ENCODE measurements around the gene CD44. TPM values are rescaled to one million over a fixed set of nuclear protein-coding genes. Genes with fewer than 3 reads are reported as not detected.
A peak's percentile ranks its signal among the peaks of the same experiment; 100 is the strongest.
"Not testable (repeated sequence)": the region's sequence is repeated elsewhere in the genome, so short reads cannot be mapped to it uniquely, and the experiment has no call there.

The CD44 gene
- total RNA-seq, 1 experiment from 2014 or later = 121 TPM

GRCh38 chr11:35216962-35217678, 78.1 kb downstream of the CD44 start:
- no peaks in the 10 kb centered on the region for H3K9me3 ChIP-seq (replicated peaks)
- DNase-seq (ENCODE audit: low read depth in 1 of 2, low spot score in 2 of 2) = no peak
- H3K36me3 ChIP-seq = peaks cover 80% of the 10 kb centered on the region
- H3K4me3 ChIP-seq = no peak overlapping the region
- H3K27me3 ChIP-seq (replicated peaks) = no peaks in the 10 kb centered on the region
- peaks cover 59% of the 10 kb centered on the region for H3K4me1 ChIP-seq (replicated peaks)
- peak overlapping the region; percentile 29; the same call in 1 of the 2 replicates for H3K27ac ChIP-seq

- Histone ChIP-seq H3K27me3 (replicated peaks) (no peaks in the 10 kb centered on the region), H3K36me3 (peaks cover 85% of the 10 kb centered on the region), H3K27ac (no peak overlapping the region), H3K9me3 (replicated peaks) (no peaks in the 10 kb centered on the region), H3K4me3 (no peak overlapping the region), H3K4me1 (replicated peaks) (peaks cover 47% of the 10 kb centered on the region)
- DNase-seq (ENCODE audit: low read depth in 1 of 2, low spot score in 2 of 2) = no peak
These were observed 80.0 kb downstream of the CD44 start for GRCh38 chr11:35218956-35219355.

GRCh38 chr11:35223371-35223796, 84.4 kb downstream of the CD44 start:
- no peak for DNase-seq (ENCODE audit: low read depth in 1 of 2, low spot score in 2 of 2)
- Histone ChIP-seq H3K27me3 (replicated peaks) (no peaks in the 10 kb centered on the region), H3K27ac (no peak overlapping the region), H3K4me1 (replicated peaks) (peaks cover 9% of the 10 kb centered on the region), H3K36me3 (peaks cover 96% of the 10 kb centered on the region), H3K4me3 (no peak overlapping the region), H3K9me3 (replicated peaks) (no peaks in the 10 kb centered on the region)

- H3K4me3 ChIP-seq = no peak overlapping the region
- H3K36me3 ChIP-seq = peaks cover 96% of the 10 kb centered on the region
- H3K27ac ChIP-seq = no peak overlapping the region
- no peaks in the 10 kb centered on the region for H3K9me3 ChIP-seq (replicated peaks)
- no peak for DNase-seq (ENCODE audit: low read depth in 1 of 2, low spot score in 2 of 2)
- peaks cover 3% of the 10 kb centered on the region for H3K4me1 ChIP-seq (replicated peaks)
- H3K27me3 ChIP-seq (replicated peaks) = no peaks in the 10 kb centered on the region
These were observed 85.0 kb downstream of the CD44 start for GRCh38 chr11:35223991-35224390.

- Histone ChIP-seq H3K27ac (no peak overlapping the region), H3K4me1 (replicated peaks) (no peaks in the 10 kb centered on the region), H3K36me3 (peaks cover 96% of the 10 kb centered on the region), H3K27me3 (replicated peaks) (no peaks in the 10 kb centered on the region), H3K9me3 (replicated peaks) (no peaks in the 10 kb centered on the region), H3K4me3 (no peak overlapping the region)
- no peak for DNase-seq (ENCODE audit: low read depth in 1 of 2, low spot score in 2 of 2)
These were observed 87.1 kb downstream of the CD44 start for GRCh38 chr11:35225946-35226520.

GRCh38 chr11:35226756-35227155, 87.8 kb downstream of the CD44 start:
- not testable (repeated sequence) for DNase-seq (ENCODE audit: low read depth in 1 of 2, low spot score in 2 of 2); H3K4me1 ChIP-seq (replicated peaks); H3K9me3 ChIP-seq (replicated peaks); H3K27me3 ChIP-seq (replicated peaks); H3K27ac ChIP-seq; H3K4me3 ChIP-seq
- H3K36me3 ChIP-seq = peaks cover 96% of the 10 kb centered on the region

GRCh38 chr11:35227576-35228327, 88.8 kb downstream of the CD44 start:
- H3K4me1 ChIP-seq (replicated peaks) = peaks cover 11% of the 10 kb centered on the region
- peaks cover 96% of the 10 kb centered on the region for H3K36me3 ChIP-seq
- H3K4me3 ChIP-seq = no peak overlapping the region
- DNase-seq (ENCODE audit: low read depth in 1 of 2, low spot score in 2 of 2) = no peak
- no peaks in the 10 kb centered on the region for H3K9me3 ChIP-seq (replicated peaks)
- no peaks in the 10 kb centered on the region for H3K27me3 ChIP-seq (replicated peaks)
- no peak overlapping the region for H3K27ac ChIP-seq

- H3K9me3 ChIP-seq (replicated peaks) = no peaks in the 10 kb centered on the region
- H3K36me3 ChIP-seq = peaks cover 90% of the 10 kb centered on the region
- no peak overlapping the region for H3K4me3 ChIP-seq
- H3K27ac ChIP-seq = no peak overlapping the region
- no peaks in the 10 kb centered on the region for H3K27me3 ChIP-seq (replicated peaks)
- peaks cover 17% of the 10 kb centered on the region for H3K4me1 ChIP-seq (replicated peaks)
- DNase-seq (ENCODE audit: low read depth in 1 of 2, low spot score in 2 of 2) = no peak
These were observed 89.4 kb downstream of the CD44 start for GRCh38 chr11:35228328-35228725.

GRCh38 chr11:35230388-35230787, 91.4 kb downstream of the CD44 start:
- no peaks in the 10 kb centered on the region for H3K27me3 ChIP-seq (replicated peaks)
- peaks cover 69% of the 10 kb centered on the region for H3K36me3 ChIP-seq

GRCh38 chr11:35231076-35231860, 92.3 kb downstream of the CD44 start:
- no peaks in the 10 kb centered on the region for H3K27me3 ChIP-seq (replicated peaks)
- H3K27ac ChIP-seq = no peak overlapping the region
- no peak for DNase-seq (ENCODE audit: low read depth in 1 of 2, low spot score in 2 of 2)
- peaks cover 27% of the 10 kb centered on the region for H3K4me1 ChIP-seq (replicated peaks)
- H3K9me3 ChIP-seq (replicated peaks) = no peaks in the 10 kb centered on the region
- no peak overlapping the region for H3K4me3 ChIP-seq
- peaks cover 61% of the 10 kb centered on the region for H3K36me3 ChIP-seq

More at GRCh38 chr11:35230388-35230787, 91.4 kb downstream of the CD44 start:
- no peak overlapping the region for H3K27ac ChIP-seq
- no peak for DNase-seq (ENCODE audit: low read depth in 1 of 2, low spot score in 2 of 2)
- no peak overlapping the region for H3K4me3 ChIP-seq
- peaks cover 20% of the 10 kb centered on the region for H3K4me1 ChIP-seq (replicated peaks)
- H3K9me3 ChIP-seq (replicated peaks) = no peaks in the 10 kb centered on the region

GRCh38 chr11:35232891-35233330, 93.9 kb downstream of the CD44 start:
- H3K27ac ChIP-seq = peak overlapping the region; percentile 41
- peaks cover 37% of the 10 kb centered on the region for H3K4me1 ChIP-seq (replicated peaks)
- H3K27me3 ChIP-seq (replicated peaks) = no peaks in the 10 kb centered on the region
- no peak overlapping the region for H3K4me3 ChIP-seq
- peaks cover 46% of the 10 kb centered on the region for H3K36me3 ChIP-seq
- no peaks in the 10 kb centered on the region for H3K9me3 ChIP-seq (replicated peaks)
- DNase-seq (ENCODE audit: low read depth in 1 of 2, low spot score in 2 of 2) = peak; percentile 52 to 56

- H3K4me1 ChIP-seq (replicated peaks) = peaks cover 37% of the 10 kb centered on the region
- no peak for DNase-seq (ENCODE audit: low read depth in 1 of 2, low spot score in 2 of 2)
- no peak overlapping the region for H3K4me3 ChIP-seq
- H3K36me3 ChIP-seq = peaks cover 40% of the 10 kb centered on the region
- H3K27me3 ChIP-seq (replicated peaks) = no peaks in the 10 kb centered on the region
- no peaks in the 10 kb centered on the region for H3K9me3 ChIP-seq (replicated peaks)
- peak overlapping the region; percentile 41 for H3K27ac ChIP-seq
These were observed 94.5 kb downstream of the CD44 start for GRCh38 chr11:35233518-35233917.

- peaks cover 29% of the 10 kb centered on the region for H3K36me3 ChIP-seq
- DNase-seq (ENCODE audit: low read depth in 1 of 2, low spot score in 2 of 2) = no peak
- H3K27ac ChIP-seq = no peak overlapping the region
These were observed 95.6 kb downstream of the CD44 start for GRCh38 chr11:35234460-35235156.

More at GRCh38 chr11:35234460-35235156, 95.6 kb downstream of the CD44 start:
- Histone ChIP-seq H3K4me1 (replicated peaks) (peaks cover 37% of the 10 kb centered on the region), H3K9me3 (replicated peaks) (no peaks in the 10 kb centered on the region), H3K4me3 (no peak overlapping the region), H3K27me3 (replicated peaks) (no peaks in the 10 kb centered on the region)

Measured in SJSA1 (cell line).